Mucosa of rectum (tissue), 2 donors: Measurements from ENCODE around the gene PDE6G.

Experiments used
- H3K27ac ChIP-seq, 2 donors: one replicate each; pipeline ENCODE4 v1.7.0; 2013; ENCODE audit warnings: inconsistent platforms in 2 of 2, low read depth in 2 of 2, low read length in 2 of 2
- H3K27me3 ChIP-seq, 2 donors: one replicate each; pipeline ENCODE4 v1.7.0; 2013; ENCODE audit warnings: low read length in 2 of 2; ENCODE audit not compliant: control insufficient read depth in 2 of 2, insufficient read depth in 2 of 2
- H3K36me3 ChIP-seq, 2 donors: one replicate each; pipeline ENCODE4 v1.7.0; 2013; ENCODE audit warnings: low read length in 2 of 2; ENCODE audit not compliant: control insufficient read depth in 2 of 2, insufficient read depth in 2 of 2
- H3K4me1 ChIP-seq, 2 donors: one replicate each; pipeline ENCODE4 v1.7.0; 2013; ENCODE audit warnings: low read length in 2 of 2, mild to moderate bottlenecking in 1 of 2; ENCODE audit not compliant: control insufficient read depth in 2 of 2, insufficient read depth in 2 of 2
- H3K4me3 ChIP-seq, 2 donors: one replicate each; pipeline ENCODE4 v1.7.0; 2013; ENCODE audit warnings: low read length in 2 of 2
- H3K9ac ChIP-seq, 2 donors: one replicate each; pipeline ENCODE4 v1.7.0; 2013; ENCODE audit warnings: low read length in 2 of 2, low read depth in 1 of 2, mild to moderate bottlenecking in 1 of 2
- H3K9me3 ChIP-seq, 2 donors: one replicate each; pipeline ENCODE4 v1.7.0; 2013; ENCODE audit warnings: low read length in 2 of 2; ENCODE audit not compliant: control insufficient read depth in 2 of 2
- donor health status: healthy.
- donor health status: Normal muscosa, but diverticular disease.

PDE6G gene

GRCh38 chr17:81648013-81648706 is 8.2 kb downstream of the PDE6G start:
- H3K9ac ChIP-seq, result no peak overlapping the region
- no peaks in the 10 kb centered on the region for H3K36me3 ChIP-seq
- H3K27ac ChIP-seq, result no peak overlapping the region
- no peak overlapping the region for H3K4me3 ChIP-seq
- no peaks in the 10 kb centered on the region for H3K9me3 ChIP-seq
- peaks cover 4% of the 10 kb centered on the region in 2 donors for H3K27me3 ChIP-seq
- H3K4me1 ChIP-seq, result no peaks in the 10 kb centered on the region

- no peaks in the 10 kb centered on the region for H3K36me3 ChIP-seq
- peaks cover 4% of the 10 kb centered on the region in 2 donors for H3K27me3 ChIP-seq
- no peaks in the 10 kb centered on the region for H3K9me3 ChIP-seq
- H3K27ac ChIP-seq, result no peak overlapping the region
- no peak overlapping the region for H3K9ac ChIP-seq
- no peaks in the 10 kb centered on the region for H3K4me1 ChIP-seq
- no peak overlapping the region for H3K4me3 ChIP-seq
Measured at GRCh38 chr17:81647640-81648012, 8.7 kb downstream of the PDE6G start.

GRCh38 chr17:81646869-81647600 is 9.3 kb downstream of the PDE6G start:
- H3K27me3 ChIP-seq, result peaks cover 4% of the 10 kb centered on the region in 2 donors
- H3K9ac ChIP-seq, result no peak overlapping the region
- H3K27ac ChIP-seq, result no peak overlapping the region
- H3K4me1 ChIP-seq, result no peaks in the 10 kb centered on the region
- no peak overlapping the region for H3K4me3 ChIP-seq
- no peaks in the 10 kb centered on the region for H3K36me3 ChIP-seq
- H3K9me3 ChIP-seq, result no peaks in the 10 kb centered on the region

- Histone ChIP-seq H3K9ac (no peak overlapping the region), H3K27ac (no peak overlapping the region), H3K4me1 (no peaks in the 10 kb centered on the region), H3K4me3 (no peak overlapping the region), H3K9me3 (no peaks in the 10 kb centered on the region), H3K27me3 (peaks cover 4% of the 10 kb centered on the region in 2 donors), H3K36me3 (no peaks in the 10 kb centered on the region)
Measured at GRCh38 chr17:81644976-81645952, 11.1 kb downstream of the PDE6G start.

- Histone ChIP-seq H3K4me1 (no peaks in the 10 kb centered on the region), H3K27ac (no peak overlapping the region), H3K9me3 (no peaks in the 10 kb centered on the region), H3K36me3 (no peaks in the 10 kb centered on the region), H3K27me3 (peaks cover 4% of the 10 kb centered on the region in 2 donors), H3K9ac (no peak overlapping the region), H3K4me3 (no peak overlapping the region)
Measured at GRCh38 chr17:81644496-81644895, 11.8 kb downstream of the PDE6G start.

- Histone ChIP-seq H3K4me3 (no peak overlapping the region), H3K27ac (no peak overlapping the region)
Measured at GRCh38 chr17:81641825-81642489, 14.4 kb downstream of the PDE6G start.

GRCh38 chr17:81640011-81640410 is 16.3 kb downstream of the PDE6G start:
- H3K4me1 ChIP-seq, result peaks cover 10 to 11% of the 10 kb centered on the region in 2 donors
- no peaks in the 10 kb centered on the region for H3K36me3 ChIP-seq
- H3K4me3 ChIP-seq, result no peak overlapping the region
- no peak overlapping the region for H3K27ac ChIP-seq
- H3K9ac ChIP-seq, result no peak overlapping the region
- H3K27me3 ChIP-seq, result no peaks in the 10 kb centered on the region
- no peaks in the 10 kb centered on the region for H3K9me3 ChIP-seq

More at GRCh38 chr17:81641825-81642489, 14.4 kb downstream of the PDE6G start:
- Histone ChIP-seq H3K4me1 (no peaks in the 10 kb centered on the region), H3K9me3 (no peaks in the 10 kb centered on the region), H3K9ac (no peak overlapping the region), H3K36me3 (no peaks in the 10 kb centered on the region), H3K27me3 (no peaks in the 10 kb centered on the region)

- no peaks in the 10 kb centered on the region for H3K9me3 ChIP-seq
- no peaks in the 10 kb centered on the region for H3K36me3 ChIP-seq
- H3K4me1 ChIP-seq, result peaks cover 10 to 11% of the 10 kb centered on the region in 2 donors
- no peak overlapping the region for H3K9ac ChIP-seq
- H3K4me3 ChIP-seq, result no peak overlapping the region
- no peaks in the 10 kb centered on the region for H3K27me3 ChIP-seq
- H3K27ac ChIP-seq, result no peak overlapping the region
Measured at GRCh38 chr17:81638683-81639082, 17.7 kb downstream of the PDE6G start.

GRCh38 chr17:81636505-81637288 is 19.6 kb downstream of the PDE6G start, which contains the start of the genes NPLOC4 and TSPAN10:
Gene NPLOC4, minus strand, starts transcription at chr17:81637112. Its CDS starts 182 bp downstream, at chr17:81636930.
Gene TSPAN10, plus strand, starts transcription at chr17:81637196. Its CDS starts 5,217 bp downstream, at chr17:81642413.
- Histone ChIP-seq H3K4me3 (peak within 1 kb of the TSS; percentile 80 to 96), H3K27me3 (no peaks in the 10 kb centered on the region), H3K4me1 (peaks cover 10 to 11% of the 10 kb centered on the region in 2 donors), H3K27ac (peak within 1 kb of the TSS; percentile 82 to 83), H3K9ac (peak within 1 kb of the TSS; percentile 76 to 84), H3K36me3 (peaks cover 0 to 4% of the 10 kb centered on the region in 2 donors), H3K9me3 (no peaks in the 10 kb centered on the region)
